HepG2 (cell line): ENCODE data around the gene MARCHF6. TPM values are rescaled to one million over a fixed set of nuclear protein-coding genes. Genes with fewer than 3 reads are reported as not detected.

Experiments
- ATF4 ChIP-seq, 2 experiments: fragments of 450-650 bp in 1 of 2; sonication (generic) in 1 of 2; formaldehyde crosslinking; IDR thresholded peaks; 2 replicates each; pipeline versions ENCODE4 v1.5.0 to v1.8.0; 2020 to 2022; ENCODE audit warnings: mild to moderate bottlenecking in 1 of 2, missing genetic modification reagents in 1 of 2
- HMGXB4 ChIP-seq, 2 experiments: sonication (generic) in 1 of 2; formaldehyde crosslinking in 1 of 2; IDR thresholded peaks; 2 replicates each; pipeline versions ENCODE4 v1.4.0 to v1.6.1; 2018 to 2020; ENCODE audit warnings: missing genetic modification reagents in 2 of 2, borderline replicate concordance in 1 of 2, low read depth in 1 of 2, mild to moderate bottlenecking in 1 of 2, missing biosample characterization in 1 of 2
- HNRNPL ChIP-seq: fragments of 200-400 bp; formaldehyde crosslinking; IDR thresholded peaks from 2 replicates; pipeline ENCODE4 v1.6.1; 2017; ENCODE audit warnings: mild to moderate bottlenecking, low read depth, low read length
- KLF15 ChIP-seq: sonication (generic); formaldehyde crosslinking; IDR thresholded peaks from 2 replicates; pipeline ENCODE4 v1.8.1; 2023; ENCODE audit warnings: borderline replicate concordance, mild to moderate bottlenecking, inconsistent platforms, missing genetic modification reagents, mixed read lengths
- KLF6 ChIP-seq: IDR thresholded peaks from 2 replicates; pipeline ENCODE4 v1.8.0; 2016; ENCODE audit warnings: missing biosample characterization, missing genetic modification reagents
- MBNL3 ChIP-seq: fragments of 250-450 bp; sonication (Bioruptor Pico); conservative IDR thresholded peaks from 2 replicates; pipeline ENCODE4 v1.8.0; 2022; ENCODE audit warnings: mild to moderate bottlenecking, inconsistent platforms
- MIER2 ChIP-seq: IDR thresholded peaks from 2 replicates; pipeline ENCODE4 v1.6.1; 2016; ENCODE audit warnings: missing biosample characterization, missing genetic modification reagents
- RFXAP ChIP-seq: sonication (generic); formaldehyde crosslinking; IDR thresholded peaks from 2 replicates; pipeline ENCODE4 v1.4.0; 2020; ENCODE audit warnings: missing genetic modification reagents, borderline replicate concordance
- SPEN ChIP-seq: sonication (generic); formaldehyde crosslinking; IDR thresholded peaks from 2 replicates; pipeline ENCODE4 v1.5.1; 2020; ENCODE audit warnings: low read depth, mild to moderate bottlenecking, missing genetic modification reagents
- SRY ChIP-seq: sonication (generic); formaldehyde crosslinking; IDR thresholded peaks from 2 replicates; pipeline ENCODE4 v1.8.0; 2022; ENCODE audit warnings: mild to moderate bottlenecking, missing genetic modification reagents
- ZBTB33 ChIP-seq: sonication (generic); formaldehyde crosslinking; IDR thresholded peaks from 2 replicates; pipeline ENCODE4 v1.4.0; 2020; ENCODE audit warnings: missing genetic modification reagents
- ZNF235 ChIP-seq: sonication (generic); formaldehyde crosslinking; IDR thresholded peaks from 2 replicates; pipeline ENCODE4 v1.8.1; 2023; ENCODE audit warnings: mild to moderate bottlenecking, missing genetic modification reagents, borderline replicate concordance
- ZNF556 ChIP-seq: sonication (generic); formaldehyde crosslinking; IDR thresholded peaks from 2 replicates; pipeline ENCODE4 v1.4.0; 2020; ENCODE audit warnings: mild to moderate bottlenecking, missing genetic modification reagents, borderline replicate concordance
- ZNF563 ChIP-seq: sonication (generic); formaldehyde crosslinking; IDR thresholded peaks from 2 replicates; pipeline ENCODE4 v1.8.0; 2022; ENCODE audit warnings: mild to moderate bottlenecking, moderate library complexity, missing genetic modification reagents
- ZNF709 ChIP-seq: sonication (generic); formaldehyde crosslinking; IDR thresholded peaks from 2 replicates; pipeline ENCODE4 v1.5.0; 2020; ENCODE audit warnings: mild to moderate bottlenecking, missing genetic modification reagents
- ZNF724P ChIP-seq: sonication (generic); formaldehyde crosslinking; IDR thresholded peaks from 2 replicates; pipeline ENCODE4 v1.8.0; 2022; ENCODE audit warnings: missing genetic modification reagents, borderline replicate concordance
- ZNF768 ChIP-seq: sonication (generic); formaldehyde crosslinking; IDR thresholded peaks from 2 replicates; pipeline ENCODE4 v1.4.0; 2020; ENCODE audit warnings: missing genetic modification reagents
- ZNF878 ChIP-seq: sonication (generic); formaldehyde crosslinking; IDR thresholded peaks from 2 replicates; pipeline ENCODE4 v1.8.1; 2023; ENCODE audit warnings: mild to moderate bottlenecking, missing genetic modification reagents, moderate library complexity
- polyA plus RNA-seq, 8 experiments: library from polyadenylated mRNA; depleted of rRNA in 3 of 8; stranded (reverse) in 7 of 8; unstranded in 1 of 8; fragments of >200 nt; fragmentation: Illumina TruSeq in 4 of 8; extraction: Trizol in 4 of 8; gene quantifications; 2 replicates each; pipeline versions ENCODE4 v1.2.1 to v1.2.3, GENCODE V29; 2011 to 2016; ENCODE audit warnings: low read depth in 4 of 8, missing spikeins in 1 of 8, mixed read lengths in 1 of 8; ENCODE audit not compliant: insufficient read depth in 1 of 8
- total RNA-seq, 5 experiments: library from RNA; depleted of rRNA; stranded (reverse); fragments of >200 nt; fragmentation: Illumina TruSeq; extraction: Trizol; gene quantifications; 2 replicates each; pipeline ENCODE4 v1.2.3, GENCODE V29; 2016; ENCODE audit warnings: low read depth in 1 of 5
- TF ChIP-seq, protein P1 (sequence below): sonication (generic); formaldehyde crosslinking; IDR thresholded peaks from 2 replicates; pipeline ENCODE4 v1.5.0; 2020; ENCODE audit warnings: missing genetic modification reagents
- TF ChIP-seq, protein P2 (sequence below): sonication (generic); formaldehyde crosslinking; IDR thresholded peaks from 2 replicates; pipeline ENCODE4 v1.5.0; 2020; ENCODE audit warnings: mild to moderate bottlenecking, missing genetic modification reagents

Gene MARCHF6
- total and polyA plus RNA-seq, 2 of the 13 experiments (the other 11 are each of a cell fraction or from before 2014, with no cell fraction given) = 48.6 to 107 TPM

DNA sequence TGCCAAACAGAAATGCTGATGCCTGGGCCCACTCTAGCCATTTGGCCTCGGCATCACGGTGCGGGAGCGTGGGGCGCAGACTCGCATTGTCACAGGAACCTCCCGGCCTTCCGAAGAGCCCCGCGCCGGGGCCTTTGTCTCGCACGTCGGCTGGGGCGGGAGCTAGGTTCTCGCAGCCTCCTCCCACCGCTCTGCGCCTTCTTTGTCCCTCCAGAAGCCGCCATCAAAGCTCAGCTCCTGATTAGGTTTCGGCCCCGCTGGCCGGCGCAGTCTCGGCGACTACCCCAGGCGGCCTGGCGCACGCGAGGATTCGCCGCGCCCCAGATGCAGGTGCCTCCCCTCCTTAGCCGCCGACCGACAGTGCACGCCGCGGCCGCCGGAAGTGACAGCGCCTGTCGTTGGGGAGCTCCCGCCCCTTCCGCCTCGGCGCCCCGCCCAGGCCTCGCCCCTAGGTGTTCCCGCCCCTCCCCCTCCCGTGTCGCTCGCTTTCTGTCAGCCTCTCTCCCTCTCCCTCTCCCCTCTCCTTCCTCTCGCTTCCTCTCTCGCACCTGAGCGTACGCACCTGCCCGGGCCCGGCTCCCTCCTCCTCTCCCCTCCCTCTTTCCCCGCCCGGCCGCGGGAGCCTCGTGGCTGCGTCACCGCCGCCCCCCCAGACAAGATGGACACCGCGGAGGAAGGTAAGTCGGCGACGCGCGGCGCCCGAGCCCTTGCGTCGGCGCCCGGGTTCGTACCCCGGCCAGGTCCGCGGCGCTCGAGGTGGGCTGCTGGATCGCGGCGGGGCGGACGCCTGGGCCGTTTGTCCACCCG lies at the start of gene MARCHF6 (continued):
- TF ChIP-seq ZBTB33 (0 out of 2 replicates have a peak, but pooled peaks have one; percentile 5), HMGXB4 (CRISPR knock-in tag; IDR thresholded peaks at IDR 0.05; ENCODE audit: borderline replicate concordance in 1 of 2, low read depth in 1 of 2) (peak; percentile 59 to 80; a peak in 3 of 4 replicates), KLF6 (peak; percentile 76), ZNF235 (peak; percentile 91; the same call in 1 of the 2 replicates), ZNF556 (CRISPR knock-in tag) (peak; percentile 99), ZNF563 (CRISPR knock-in tag) (peak; percentile 93), ZNF878 (CRISPR knock-in tag) (no peak), ZNF709 (CRISPR knock-in tag) (peak; percentile 55; the same call in 1 of the 2 replicates), SRY (CRISPR knock-in tag) (peak; percentile 78; the same call in 1 of the 2 replicates), HNRNPL (0 out of 2 replicates have a peak, but pooled peaks have one; percentile 33), MBNL3 (no peak), ATF4 (CRISPR knock-in tag; IDR thresholded peaks at IDR 0.05) (0 out of 4 replicates have a peak, but pooled peaks of 1 of the 2 experiments have one; percentile 40), ZNF724P (CRISPR knock-in tag) (peak; percentile 69; the same call in 1 of the 2 replicates), KLF15 (CRISPR knock-in tag) (no peak), SPEN (CRISPR knock-in tag) (peak; percentile 81), MIER2 (CRISPR knock-in tag) (no peak), RFXAP (CRISPR knock-in tag) (peak; percentile 29; the same call in 1 of the 2 replicates), ZNF768 (peak; percentile 48)
- TF ChIP-seq, protein P1, sequence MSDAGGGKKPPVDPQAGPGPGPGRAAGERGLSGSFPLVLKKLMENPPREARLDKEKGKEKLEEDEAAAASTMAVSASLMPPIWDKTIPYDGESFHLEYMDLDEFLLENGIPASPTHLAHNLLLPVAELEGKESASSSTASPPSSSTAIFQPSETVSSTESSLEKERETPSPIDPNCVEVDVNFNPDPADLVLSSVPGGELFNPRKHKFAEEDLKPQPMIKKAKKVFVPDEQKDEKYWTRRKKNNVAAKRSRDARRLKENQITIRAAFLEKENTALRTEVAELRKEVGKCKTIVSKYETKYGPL (CRISPR knock-in tag) = 0 out of 2 replicates have a peak, but pooled peaks have one; percentile 56
- TF ChIP-seq, protein P2, sequence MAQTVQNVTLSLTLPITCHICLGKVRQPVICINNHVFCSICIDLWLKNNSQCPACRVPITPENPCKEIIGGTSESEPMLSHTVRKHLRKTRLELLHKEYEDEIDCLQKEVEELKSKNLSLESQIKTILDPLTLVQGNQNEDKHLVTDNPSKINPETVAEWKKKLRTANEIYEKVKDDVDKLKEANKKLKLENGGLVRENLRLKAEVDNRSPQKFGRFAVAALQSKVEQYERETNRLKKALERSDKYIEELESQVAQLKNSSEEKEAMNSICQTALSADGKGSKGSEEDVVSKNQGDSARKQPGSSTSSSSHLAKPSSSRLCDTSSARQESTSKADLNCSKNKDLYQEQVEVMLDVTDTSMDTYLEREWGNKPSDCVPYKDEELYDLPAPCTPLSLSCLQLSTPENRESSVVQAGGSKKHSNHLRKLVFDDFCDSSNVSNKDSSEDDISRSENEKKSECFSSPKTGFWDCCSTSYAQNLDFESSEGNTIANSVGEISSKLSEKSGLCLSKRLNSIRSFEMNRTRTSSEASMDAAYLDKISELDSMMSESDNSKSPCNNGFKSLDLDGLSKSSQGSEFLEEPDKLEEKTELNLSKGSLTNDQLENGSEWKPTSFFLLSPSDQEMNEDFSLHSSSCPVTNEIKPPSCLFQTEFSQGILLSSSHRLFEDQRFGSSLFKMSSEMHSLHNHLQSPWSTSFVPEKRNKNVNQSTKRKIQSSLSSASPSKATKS (CRISPR knock-in tag) = 0 out of 2 replicates have a peak, but pooled peaks have one; percentile 67
